Thymus (tissue), 11 donors: Measurements from ENCODE around the gene ELFN2. TPM values are rescaled to one million over a fixed set of nuclear protein-coding genes. Genes with fewer than 3 reads are reported as not detected.

Experiments used
- DNase-seq, 9 donors: peaks; one replicate each; pipeline ENCODE4 v3.0.0-alpha.2; 2013; ENCODE audit warnings: low spot score in 9 of 9, low read depth in 6 of 9, missing footprints in 1 of 9
- H3K27ac ChIP-seq, 2 donors: one replicate each; pipeline ENCODE4 v1.5.1; 2013; ENCODE audit warnings: control low read depth in 1 of 2, low read depth in 1 of 2, low read length in 1 of 2, mild to moderate bottlenecking in 1 of 2, moderate library complexity in 1 of 2
- H3K27me3 ChIP-seq, 2 donors: one replicate each; pipeline ENCODE4 v1.5.1; 2013; ENCODE audit warnings: low read length in 1 of 2; ENCODE audit not compliant: control insufficient read depth in 2 of 2, insufficient read depth in 1 of 2
- H3K36me3 ChIP-seq, 2 donors: one replicate each; pipeline ENCODE4 v1.5.1; 2013; ENCODE audit warnings: low read length in 1 of 2, mild to moderate bottlenecking in 1 of 2, moderate library complexity in 1 of 2; ENCODE audit not compliant: control insufficient read depth in 2 of 2, insufficient read depth in 2 of 2
- H3K4me1 ChIP-seq, 2 donors: one replicate each; pipeline ENCODE4 v1.5.1; 2013; ENCODE audit warnings: low read length in 2 of 2; ENCODE audit not compliant: control insufficient read depth in 2 of 2, insufficient read depth in 2 of 2
- H3K4me3 ChIP-seq, 2 donors: one replicate each; pipeline ENCODE4 v1.5.1; 2013; ENCODE audit warnings: low read length in 2 of 2, control low read depth in 1 of 2, mild to moderate bottlenecking in 1 of 2
- H3K9me3 ChIP-seq, 2 donors: one replicate each; pipeline ENCODE4 v1.5.1; 2013; ENCODE audit warnings: low read length in 1 of 2, mild to moderate bottlenecking in 1 of 2; ENCODE audit not compliant: control insufficient read depth in 2 of 2, insufficient read depth in 1 of 2
- WGBS: extraction: QIAGEN DNeasy Blood & Tissue Kit; methylation state at CpG from one replicate; pipeline ENCODE4 v1.1.7; 2013; 5-methylcytosine and 5-hydroxymethylcytosine counted together
- polyA plus RNA-seq: library from polyadenylated mRNA; stranded (reverse); fragments of 200-250 nt; gene quantifications from one replicate; pipeline ENCODE4 v1.2.3, GENCODE V29; 2013
- total RNA-seq: library from RNA; stranded (reverse); fragments of 120-200 nt; gene quantifications from one replicate; pipeline ENCODE4 v1.2.4, GENCODE V29; 2013
- donor health status: healthy.

ELFN2 gene
- total and polyA plus RNA-seq, 2 donors, result 0.28 to 1.5 TPM

- Histone ChIP-seq H3K4me3 (no peak overlapping the region), H3K36me3 (no peaks in the 10 kb centered on the region), H3K9me3 (peaks cover 0 to 3% of the 10 kb centered on the region in 2 donors), H3K27me3 (peaks cover 0 to 16% of the 10 kb centered on the region in 2 donors), H3K27ac (no peak overlapping the region), H3K4me1 (peaks cover 0 to 7% of the 10 kb centered on the region in 2 donors)
- WGBS, result 95% methylated on average over 9 of the region's 9 CpGs
- no peak for DNase-seq
Observed at GRCh38 chr22:37445501-37445900, 18.2 kb upstream of the ELFN2 start.

- no peaks in the 10 kb centered on the region for H3K4me1 ChIP-seq
- H3K27me3 ChIP-seq, result peaks cover 0 to 18% of the 10 kb centered on the region in 2 donors
- H3K36me3 ChIP-seq, result no peaks in the 10 kb centered on the region
- DNase-seq, result no peak
- no peak overlapping the region for H3K4me3 ChIP-seq
- H3K27ac ChIP-seq, result no peak overlapping the region
- 94% methylated on average over 7 of the region's 7 CpGs for WGBS
- H3K9me3 ChIP-seq, result peaks cover 0 to 6% of the 10 kb centered on the region in 2 donors
Observed at GRCh38 chr22:37443977-37444376, 16.7 kb upstream of the ELFN2 start.

GRCh38 chr22:37443086-37443485 lies 15.8 kb upstream of the ELFN2 start:
- H3K36me3 ChIP-seq, result no peaks in the 10 kb centered on the region
- 94% methylated on average over 7 of the region's 7 CpGs for WGBS
- no peaks in the 10 kb centered on the region for H3K4me1 ChIP-seq
- H3K27ac ChIP-seq, result no peak overlapping the region
- DNase-seq, result no peak
- H3K4me3 ChIP-seq, result no peak overlapping the region
- peaks cover 0 to 18% of the 10 kb centered on the region in 2 donors for H3K27me3 ChIP-seq
- H3K9me3 ChIP-seq, result peaks cover 0 to 6% of the 10 kb centered on the region in 2 donors

GRCh38 chr22:37442537-37442936 lies 15.3 kb upstream of the ELFN2 start:
- no peaks in the 10 kb centered on the region for H3K4me1 ChIP-seq
- no peak for DNase-seq
- H3K27ac ChIP-seq, result no peak overlapping the region
- WGBS, result 79% methylated on average over 2 of the region's 2 CpGs
- H3K36me3 ChIP-seq, result no peaks in the 10 kb centered on the region
- H3K27me3 ChIP-seq, result peaks cover 0 to 20% of the 10 kb centered on the region in 2 donors
- H3K4me3 ChIP-seq, result no peak overlapping the region
- H3K9me3 ChIP-seq, result peaks cover 0 to 6% of the 10 kb centered on the region in 2 donors

GRCh38 chr22:37442135-37442534 lies 14.9 kb upstream of the ELFN2 start:
- no peak overlapping the region for H3K27ac ChIP-seq
- 90% methylated on average over 8 of the region's 8 CpGs for WGBS
- no peaks in the 10 kb centered on the region for H3K36me3 ChIP-seq
- no peak for DNase-seq
- peaks cover 0 to 18% of the 10 kb centered on the region in 2 donors for H3K27me3 ChIP-seq
- H3K4me3 ChIP-seq, result no peak overlapping the region
- peaks cover 0 to 6% of the 10 kb centered on the region in 2 donors for H3K9me3 ChIP-seq
- no peaks in the 10 kb centered on the region for H3K4me1 ChIP-seq

- WGBS, result 96% methylated on average over 4 of the region's 4 CpGs
- H3K9me3 ChIP-seq, result peaks cover 0 to 6% of the 10 kb centered on the region in 2 donors
- no peak overlapping the region for H3K4me3 ChIP-seq
- no peak for DNase-seq
- no peak overlapping the region for H3K27ac ChIP-seq
- no peaks in the 10 kb centered on the region for H3K36me3 ChIP-seq
- no peaks in the 10 kb centered on the region for H3K4me1 ChIP-seq
- peaks cover 0 to 16% of the 10 kb centered on the region in 2 donors for H3K27me3 ChIP-seq
Observed at GRCh38 chr22:37440875-37441274, 13.6 kb upstream of the ELFN2 start.

GRCh38 chr22:37439347-37439746 lies 12.1 kb upstream of the ELFN2 start:
- H3K9me3 ChIP-seq, result peaks cover 0 to 6% of the 10 kb centered on the region in 2 donors
- no peak for DNase-seq
- H3K27ac ChIP-seq, result no peak overlapping the region
- 83% methylated on average over 5 of the region's 5 CpGs for WGBS
- H3K27me3 ChIP-seq, result peaks cover 0 to 23% of the 10 kb centered on the region in 2 donors
- no peaks in the 10 kb centered on the region for H3K4me1 ChIP-seq
- no peaks in the 10 kb centered on the region for H3K36me3 ChIP-seq
- no peak overlapping the region for H3K4me3 ChIP-seq

GRCh38 chr22:37435970-37436603 lies 8.8 kb upstream of the ELFN2 start:
- 88% methylated on average over 5 of the region's 5 CpGs for WGBS
- peaks cover 0 to 6% of the 10 kb centered on the region in 2 donors for H3K4me1 ChIP-seq
- no peak overlapping the region for H3K4me3 ChIP-seq
- H3K27me3 ChIP-seq, result peaks cover 0 to 43% of the 10 kb centered on the region in 2 donors
- H3K27ac ChIP-seq, result no peak overlapping the region
- no peaks in the 10 kb centered on the region for H3K36me3 ChIP-seq
- H3K9me3 ChIP-seq, result peaks cover 0 to 9% of the 10 kb centered on the region in 2 donors
- no peak for DNase-seq

GRCh38 chr22:37433786-37434185 lies 6.5 kb upstream of the ELFN2 start:
- no peak for DNase-seq
- WGBS, result 92% methylated on average over 11 of the region's 11 CpGs
- peaks cover 0 to 6% of the 10 kb centered on the region in 2 donors for H3K4me1 ChIP-seq
- peaks cover 0 to 5% of the 10 kb centered on the region in 2 donors for H3K9me3 ChIP-seq
- H3K27ac ChIP-seq, result no peak overlapping the region
- H3K4me3 ChIP-seq, result no peak overlapping the region
- no peaks in the 10 kb centered on the region for H3K36me3 ChIP-seq
- peaks cover 1 to 54% of the 10 kb centered on the region in 2 donors for H3K27me3 ChIP-seq
